HG03432 (cell line): ENCODE measurements around the gene DBF4.
"Not testable (repeated sequence)": the region's sequence is repeated elsewhere in the genome, so short reads cannot be mapped to it uniquely, and the experiment has no call there.

ENCODE experiments used
- ATAC-seq: cut with Tn5 transposase; IDR thresholded peaks from one replicate; pipeline ENCODE4 v1.9.1; 2021; ENCODE audit warnings: mild to moderate bottlenecking, moderate library complexity; ENCODE audit not compliant: unreplicated experiment

Gene DBF4

DNA sequence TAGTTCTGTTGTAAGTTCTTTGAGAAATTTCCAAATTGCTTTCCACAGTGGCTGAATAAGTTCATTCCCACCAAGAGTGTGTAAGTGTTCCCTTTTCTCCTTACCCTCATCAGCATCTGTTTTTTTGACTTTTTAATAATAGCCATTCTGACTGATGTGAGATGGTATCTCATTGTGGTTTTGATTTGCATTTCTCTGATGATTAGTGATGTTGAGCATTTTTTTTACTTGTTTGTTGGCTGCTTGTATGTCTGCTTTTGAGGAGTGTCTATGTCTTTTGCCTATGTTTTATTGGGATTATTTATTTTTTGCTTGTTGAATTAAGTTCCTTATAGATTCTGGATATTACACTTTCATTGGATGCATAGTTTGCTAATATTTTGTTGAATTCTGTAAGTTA lies 69.6 kb downstream of the DBF4 start:
- not testable (repeated sequence) for ATAC-seq

DNA sequence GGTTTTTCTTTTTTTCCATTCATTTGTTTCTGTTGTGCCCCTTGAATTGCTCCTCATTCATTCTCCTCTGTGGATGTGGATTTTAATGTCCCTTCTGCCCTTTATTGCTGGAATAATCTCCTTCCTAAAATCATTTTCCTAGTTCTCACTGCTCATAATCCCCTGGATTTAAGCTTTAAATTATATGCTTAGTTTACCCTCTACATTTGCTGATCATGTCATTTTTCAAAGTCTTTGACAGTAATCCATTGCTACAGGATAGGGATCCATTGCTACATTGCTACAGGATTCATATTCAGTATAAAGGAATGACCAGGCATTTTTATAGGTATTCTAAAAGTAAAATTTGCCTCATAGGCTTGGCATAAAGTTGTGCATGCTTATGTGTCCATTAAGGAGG lies 72.1 kb downstream of the DBF4 start:
- no peak for ATAC-seq
